Epithelial cell of proximal tubule (primary cell): ENCODE measurements around the gene DNM2. TPM values are rescaled to one million over a fixed set of nuclear protein-coding genes. Genes with fewer than 3 reads are reported as not detected.
A peak's percentile ranks its signal among the peaks of the same experiment; 100 is the strongest.
"Not testable (repeated sequence)": the region's sequence is repeated elsewhere in the genome, so short reads cannot be mapped to it uniquely, and the experiment has no call there.

Experiments used
- DNase-seq: peaks from one replicate; pipeline ENCODE4 v3.0.0-alpha.2; 2011; ENCODE audit warnings: low read depth
- H3K4me3 ChIP-seq: 2 replicates; pipeline ENCODE4 v1.5.1; 2011; ENCODE audit warnings: low read depth, mild to moderate bottlenecking, low read length
- CTCF ChIP-seq: conservative IDR thresholded peaks from 2 replicates; pipeline ENCODE4 v1.5.1; 2012; ENCODE audit warnings: low read depth, mild to moderate bottlenecking, low read length
- total RNA-seq: library from RNA; depleted of rRNA; stranded (reverse); fragments of >200 nt; gene quantifications from 2 replicates; pipeline ENCODE4 v1.2.3, GENCODE V29; 2015

The DNM2 gene
- total RNA-seq, 1 donor from 2014 or later, result 94.5 TPM

DNA sequence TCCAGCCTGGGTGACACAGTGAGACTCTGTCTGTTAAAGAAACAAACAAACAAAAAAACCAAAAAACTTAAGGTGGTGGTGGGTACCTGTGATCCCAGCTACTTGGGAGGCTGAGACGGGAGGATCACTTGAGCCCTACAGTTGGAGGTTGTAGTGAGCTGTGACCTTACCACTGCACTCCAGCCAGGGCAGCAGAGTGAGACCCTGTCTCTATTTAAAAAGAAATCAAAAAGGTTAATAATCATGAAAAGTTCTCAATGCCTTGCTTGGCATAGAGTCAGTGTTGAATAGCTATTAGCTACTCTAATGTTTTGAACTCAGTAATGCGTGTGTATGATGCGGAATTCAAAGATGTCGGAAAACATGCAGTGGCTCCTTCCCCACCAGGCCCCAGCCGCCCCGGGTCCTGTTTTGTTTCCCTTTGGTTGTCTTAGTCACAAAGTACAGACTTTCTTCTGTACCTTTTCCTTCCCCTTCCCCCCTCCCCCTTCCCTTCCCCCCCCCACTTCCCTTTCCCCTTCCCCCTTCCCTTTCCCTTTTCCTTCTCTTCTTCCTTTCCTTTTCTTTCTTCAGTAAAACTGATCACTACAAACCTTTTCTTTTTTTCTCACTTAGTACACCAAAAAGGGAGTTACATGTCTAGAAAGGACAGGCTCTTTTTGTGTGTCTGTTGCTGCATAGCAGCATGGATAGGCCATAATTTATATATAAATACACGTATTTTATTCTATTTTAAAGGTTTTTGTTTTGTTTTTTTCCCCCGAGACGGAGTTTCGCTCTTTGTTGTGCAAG is 35.2 kb downstream of the DNM2 start:
- no peak for DNase-seq
- H3K4me3 ChIP-seq, result no peak overlapping the region
- TF ChIP-seq CTCF, result no peak

- no peak overlapping the region for H3K4me3 ChIP-seq
- DNase-seq, result no peak
- TF ChIP-seq CTCF, result no peak
Observed at GRCh38 chr19:10756371-10756770, 38.5 kb downstream of the DNM2 start.

GRCh38 chr19:10756791-10757190 is 38.9 kb downstream of the DNM2 start:
- TF ChIP-seq CTCF, result no peak
- DNase-seq, result no peak
- no peak overlapping the region for H3K4me3 ChIP-seq

GRCh38 chr19:10758050-10758449 is 40.2 kb downstream of the DNM2 start:
- not testable (repeated sequence) for H3K4me3 ChIP-seq, DNase-seq

GRCh38 chr19:10758978-10759377 is 41.1 kb downstream of the DNM2 start:
- TF ChIP-seq CTCF, result no peak
- H3K4me3 ChIP-seq, result peak overlapping the region; percentile 44
- DNase-seq, result no peak

- peak; percentile 53 for DNase-seq
- no peak for TF ChIP-seq CTCF
Observed at GRCh38 chr19:10760273-10760944, 42.5 kb downstream of the DNM2 start.

DNA sequence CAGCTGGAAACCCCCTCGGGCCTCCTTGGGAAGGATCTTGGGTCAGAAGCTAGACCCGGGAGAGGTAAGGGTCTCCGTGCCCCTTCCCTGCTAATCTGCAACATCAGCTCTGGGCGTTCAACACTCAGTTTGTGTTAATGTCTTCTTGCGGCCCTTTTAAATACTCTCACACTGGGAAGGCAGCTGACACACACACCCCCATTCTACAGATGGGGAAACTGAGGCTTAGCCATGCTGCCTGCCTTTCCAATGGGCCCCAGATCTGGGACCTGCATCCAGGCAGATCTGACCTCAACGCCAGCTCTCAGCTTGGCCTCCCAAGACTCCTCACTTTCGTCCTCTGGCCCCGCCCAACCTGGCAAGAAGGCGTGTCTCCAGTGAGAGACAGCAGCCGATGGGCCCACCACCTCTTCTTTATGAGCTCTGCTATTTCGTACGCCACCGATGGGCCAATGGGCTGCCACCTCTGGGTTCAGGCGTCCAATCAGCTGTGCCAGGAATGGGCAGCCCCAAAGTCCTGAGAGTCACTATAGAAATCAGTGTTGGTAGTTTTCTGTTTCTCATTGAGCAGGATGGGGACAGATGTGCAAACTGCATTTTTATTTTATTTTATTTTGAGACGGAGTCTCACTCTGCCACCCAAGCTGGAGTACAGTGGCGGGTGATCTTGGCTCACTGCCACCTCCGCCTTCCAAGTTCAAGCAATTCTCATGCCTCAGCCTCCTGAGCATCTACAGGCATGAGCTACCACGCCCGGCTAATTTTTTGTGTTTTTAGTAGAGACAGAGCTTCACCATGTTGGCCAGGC is 43.8 kb downstream of the DNM2 start:
- DNase-seq, result no peak
- TF ChIP-seq CTCF, result no peak
- no peak overlapping the region for H3K4me3 ChIP-seq

More at GRCh38 chr19:10760273-10760944, 42.5 kb downstream of the DNM2 start:
- H3K4me3 ChIP-seq, result no peak overlapping the region
